Adrenal gland (tissue), 12 donors: ENCODE results near the gene UACA. TPM values are rescaled to one million over a fixed set of nuclear protein-coding genes. Genes with fewer than 3 reads are reported as not detected.

Experiments
- DNase-seq, 7 donors: peaks; one replicate each; pipeline ENCODE4 v3.0.0-alpha.2; 2019 to 2020
- H3K27ac ChIP-seq, 5 donors: fragments of 200-600 bp; sonication (generic) in 4 of 5; 1 replicate in 3 of 5; 2 replicates in 2 of 5; pipeline versions ENCODE4 v1.5.1 to v1.8.0; 2016 to 2020; ENCODE audit warnings: mild to moderate bottlenecking in 1 of 5
- H3K27me3 ChIP-seq: fragments of 200-600 bp; 2 replicates; pipeline ENCODE4 v1.8.0; 2021
- H3K36me3 ChIP-seq, 2 donors: fragments of 200-600 bp; replicated peaks in 1 of 2; 1 replicate in 1 of 2; 2 replicates in 1 of 2; pipeline versions ENCODE4 v1.5.1 to v1.8.0; 2018 to 2022
- H3K4me1 ChIP-seq, 2 donors: fragments of 200-600 bp; replicated peaks in 1 of 2; 1 replicate in 1 of 2; 2 replicates in 1 of 2; pipeline versions ENCODE4 v1.5.1 to v1.8.0; 2018 to 2021
- H3K4me3 ChIP-seq, 4 donors: fragments of 200-600 bp; sonication (generic) in 3 of 4; one replicate each; pipeline ENCODE4 v1.5.1; 2016 to 2018
- H3K9me3 ChIP-seq, 3 donors: fragments of 200-600 bp; sonication (generic) in 1 of 3; replicated peaks in 1 of 3; 1 replicate in 2 of 3; 2 replicates in 1 of 3; pipeline versions ENCODE4 v1.5.1 to v1.8.0; 2016 to 2021
- POLR2A ChIP-seq, 2 donors: fragments of 450-650 bp; IDR thresholded peaks; one replicate each; pipeline ENCODE4 v1.6.1; 2017; ENCODE audit warnings: antibody characterized with exemption in 2 of 2, mild to moderate bottlenecking in 2 of 2, moderate library complexity in 1 of 2
- WGBS, 4 donors: extraction: QIAGEN DNeasy Blood & Tissue Kit in 2 of 4; methylation state at CpG; one replicate each; pipeline versions ENCODE4 v1.1.5 to v1.1.7; 2013 to 2017; 5-methylcytosine and 5-hydroxymethylcytosine counted together
- intact Hi-C, 2 donors: fragments of 100-400 bp; cut with DNase I; formaldehyde crosslinking; loops; one replicate each; pipeline versions ENCODE4 v1.14.1 to v1.15.0; 2022 to 2023
- polyA plus RNA-seq, 3 donors: library from polyadenylated mRNA; stranded (reverse); fragments of 200-250 nt in 2 of 3; fragments of 350-450 nt in 1 of 3; fragmentation: Illumina TruSeq in 1 of 3; extraction: RNeasy Lipid Tissue Mini Kit (QIAGEN cat#74804) in 1 of 3; gene quantifications; one replicate each; pipeline ENCODE4 v1.2.3, GENCODE V29; 2013 to 2014
- total RNA-seq, 9 donors: library from RNA; depleted of rRNA in 4 of 9; stranded (reverse); fragments of >200 nt in 4 of 9; fragments of 120-200 nt in 1 of 9; fragmentation: NEBNext Ultra II Directional in 1 of 9; extraction: Animal tissue kit (Norgen Biotek cat#: 25700) in 1 of 9; gene quantifications; one replicate each; pipeline versions ENCODE4 v1.1.0 to v1.2.4, GENCODE V29; 2013 to 2023
- TF ChIP-seq, protein P1 (sequence below), 6 experiments: fragments of 450-650 bp in 4 of 6; fragments of 200-600 bp in 2 of 6; sonication (generic) in 1 of 6; IDR thresholded peaks; 1 replicate in 5 of 6; 2 replicates in 1 of 6; pipeline versions ENCODE4 v1.5.1 to v1.8.0; 2016 to 2021; ENCODE audit warnings: antibody characterized with exemption in 6 of 6, mild to moderate bottlenecking in 2 of 6, moderate library complexity in 1 of 6
- donor health status: healthy with polysubstance abuse.
- donor health status: Bipolar disorder and iron deficiency.
- donor health status: DM: yes; HTN: yes; CAD: no.
- donor health status: DM: no; HTN: no; CAD: no.
- donor health status: DM: no; HTN: no; CAD: no.
- donor health status: DM: yes; HTN: yes; CAD: no.

The UACA gene
- total and polyA plus RNA-seq, 12 donors: 16.7 to 186 (median 39.1) TPM

- intact Hi-C loops: no loop called here
These were observed 116.0 kb downstream of the UACA start for GRCh38 chr15:70647396-70647795.

GRCh38 chr15:70646169-70646568 is 117.2 kb downstream of the UACA start:
- Histone ChIP-seq H3K27ac (no peak overlapping the region), H3K27me3 (no peaks in the 10 kb centered on the region), H3K4me1 (no peaks in the 10 kb centered on the region), H3K4me3 (no peak overlapping the region), H3K9me3 (no peaks in the 10 kb centered on the region), H3K36me3 (no peaks in the 10 kb centered on the region)
- intact Hi-C loops: no loop called here
- TF ChIP-seq, protein P1, sequence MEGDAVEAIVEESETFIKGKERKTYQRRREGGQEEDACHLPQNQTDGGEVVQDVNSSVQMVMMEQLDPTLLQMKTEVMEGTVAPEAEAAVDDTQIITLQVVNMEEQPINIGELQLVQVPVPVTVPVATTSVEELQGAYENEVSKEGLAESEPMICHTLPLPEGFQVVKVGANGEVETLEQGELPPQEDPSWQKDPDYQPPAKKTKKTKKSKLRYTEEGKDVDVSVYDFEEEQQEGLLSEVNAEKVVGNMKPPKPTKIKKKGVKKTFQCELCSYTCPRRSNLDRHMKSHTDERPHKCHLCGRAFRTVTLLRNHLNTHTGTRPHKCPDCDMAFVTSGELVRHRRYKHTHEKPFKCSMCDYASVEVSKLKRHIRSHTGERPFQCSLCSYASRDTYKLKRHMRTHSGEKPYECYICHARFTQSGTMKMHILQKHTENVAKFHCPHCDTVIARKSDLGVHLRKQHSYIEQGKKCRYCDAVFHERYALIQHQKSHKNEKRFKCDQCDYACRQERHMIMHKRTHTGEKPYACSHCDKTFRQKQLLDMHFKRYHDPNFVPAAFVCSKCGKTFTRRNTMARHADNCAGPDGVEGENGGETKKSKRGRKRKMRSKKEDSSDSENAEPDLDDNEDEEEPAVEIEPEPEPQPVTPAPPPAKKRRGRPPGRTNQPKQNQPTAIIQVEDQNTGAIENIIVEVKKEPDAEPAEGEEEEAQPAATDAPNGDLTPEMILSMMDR (IDR thresholded peaks at IDR 0.05): no peak
- no peak for TF ChIP-seq POLR2A (IDR thresholded peaks at IDR 0.05)
- WGBS, 4 donors: 43 to 81% (median 71%) methylated on average over 1 of the region's 1 CpG
- DNase-seq: no peak

More at GRCh38 chr15:70647396-70647795, 116.0 kb downstream of the UACA start:
- Histone ChIP-seq H3K27me3 (no peaks in the 10 kb centered on the region), H3K4me1 (no peaks in the 10 kb centered on the region), H3K27ac (no peak overlapping the region), H3K36me3 (no peaks in the 10 kb centered on the region), H3K4me3 (no peak overlapping the region), H3K9me3 (no peaks in the 10 kb centered on the region)
- TF ChIP-seq POLR2A (IDR thresholded peaks at IDR 0.05): no peak
- TF ChIP-seq, protein P1 (IDR thresholded peaks at IDR 0.05): no peak
- DNase-seq: no peak
- WGBS, 4 donors: 45 to 73% (median 50%) methylated on average over 1 of the region's 1 CpG

- WGBS, 4 donors: 53 to 70% (median 60%) methylated on average over 1 of the region's 1 CpG
- Histone ChIP-seq H3K9me3 (no peaks in the 10 kb centered on the region), H3K4me3 (no peak overlapping the region), H3K36me3 (no peaks in the 10 kb centered on the region), H3K27ac (no peak overlapping the region), H3K27me3 (no peaks in the 10 kb centered on the region), H3K4me1 (no peaks in the 10 kb centered on the region)
- DNase-seq: no peak
- TF ChIP-seq POLR2A (IDR thresholded peaks at IDR 0.05): no peak
- TF ChIP-seq, protein P1 (IDR thresholded peaks at IDR 0.05): no peak
- intact Hi-C loops: no loop called here
These were observed 119.6 kb downstream of the UACA start for GRCh38 chr15:70643783-70644125.

GRCh38 chr15:70643106-70643782 is 120.1 kb downstream of the UACA start:
- intact Hi-C loops: no loop called here
- Histone ChIP-seq H3K27me3 (no peaks in the 10 kb centered on the region), H3K27ac (no peak overlapping the region), H3K9me3 (no peaks in the 10 kb centered on the region), H3K4me1 (no peaks in the 10 kb centered on the region), H3K36me3 (no peaks in the 10 kb centered on the region), H3K4me3 (no peak overlapping the region)
- DNase-seq: no peak
- WGBS, 4 donors: 77 to 82% (median 81%) methylated on average over 8 of the region's 8 CpGs
- TF ChIP-seq, protein P1 (IDR thresholded peaks at IDR 0.05): no peak
- no peak for TF ChIP-seq POLR2A (IDR thresholded peaks at IDR 0.05)
